ENCODE data around the gene PLCH1. TPM values are rescaled to one million over a fixed set of nuclear protein-coding genes. Genes with fewer than 3 reads are reported as not detected.

Gene PLCH1
- polyA plus RNA-seq, 6 donors from 2014 or later: not detected

DNA sequence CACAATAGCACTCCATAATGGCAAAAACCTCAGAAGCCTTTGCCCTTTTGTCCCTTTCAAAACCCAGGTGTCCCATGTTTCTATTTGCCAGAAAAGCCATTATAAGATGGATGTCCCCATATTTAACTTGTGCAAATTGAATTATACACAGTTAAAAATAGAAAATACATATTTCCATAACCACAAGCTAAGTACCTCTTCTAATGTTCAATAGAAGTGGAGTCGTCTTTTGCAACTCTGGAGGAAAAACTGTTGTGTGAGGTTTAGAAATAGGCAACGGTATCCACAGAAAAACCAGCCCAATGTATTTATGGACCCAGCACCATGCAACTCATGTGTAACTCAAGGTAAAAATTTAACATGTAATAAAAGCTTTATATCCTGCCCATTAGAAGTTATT, 367.8 kb downstream of the PLCH1 start:
- H3K27ac Mint-ChIP-seq: no peak overlapping the region

DNA sequence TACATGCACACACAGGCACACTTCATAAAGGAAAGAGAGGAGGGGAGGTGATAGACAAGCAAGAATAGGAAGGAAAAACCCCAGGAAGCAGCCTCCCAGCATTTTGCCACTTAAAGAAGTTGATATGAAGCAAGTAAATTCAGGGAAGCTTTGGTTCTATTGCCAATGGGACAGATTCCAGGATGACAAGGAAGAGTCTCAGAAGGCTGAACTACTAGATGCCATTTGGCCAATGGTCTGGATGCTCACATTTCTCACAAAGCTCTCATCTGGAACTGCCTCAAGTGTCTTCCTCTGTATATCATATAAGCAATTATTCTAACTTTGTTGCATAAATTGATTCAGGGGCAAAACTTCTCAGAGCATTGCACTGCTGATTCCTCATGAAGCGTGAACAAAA, 372.6 kb downstream of the PLCH1 start:
- DNase-seq: no peak
- Mint-ChIP-seq H3K36me3 (no peaks in the 10 kb centered on the region), H3K4me1 (peaks cover 0 to 11% (median 0%) of the 10 kb centered on the region in 3 donors), H3K4me3 (no peak overlapping the region), H3K9me3 (peaks cover 0 to 4% (median 0%) of the 10 kb centered on the region in 7 donors), H3K27ac (no peak overlapping the region), H3K27me3 (no peaks in the 10 kb centered on the region)
- ATAC-seq (ENCODE audit: low read depth in 2 of 2): no peak

More for the DNA sequence above, 367.8 kb downstream of the PLCH1 start:
- DNase-seq (no peak), ATAC-seq (ENCODE audit: low read depth in 2 of 2) (no peak)
- H3K36me3 Mint-ChIP-seq: no peaks in the 10 kb centered on the region
- H3K4me1 Mint-ChIP-seq: no peaks in the 10 kb centered on the region
- H3K9me3 Mint-ChIP-seq: no peaks in the 10 kb centered on the region
- no peaks in the 10 kb centered on the region for H3K27me3 Mint-ChIP-seq
- no peak overlapping the region for H3K4me3 Mint-ChIP-seq

GRCh38 chr3:155370764-155371503, 373.9 kb downstream of the PLCH1 start:
- Mint-ChIP-seq H3K27me3 (no peaks in the 10 kb centered on the region), H3K4me1 (peaks cover 0 to 11% (median 0%) of the 10 kb centered on the region in 3 donors), H3K36me3 (no peaks in the 10 kb centered on the region), H3K9me3 (peaks cover 0 to 7% (median 2%) of the 10 kb centered on the region in 7 donors), H3K4me3 (no peak overlapping the region), H3K27ac (no peak overlapping the region)
- ATAC-seq (ENCODE audit: low read depth in 2 of 2) (no peak), DNase-seq (no peak)

- no peak overlapping the region for H3K27ac Mint-ChIP-seq
- H3K4me1 Mint-ChIP-seq: peaks cover 0 to 11% (median 0%) of the 10 kb centered on the region in 3 donors
- ATAC-seq (ENCODE audit: low read depth in 2 of 2) (no peak), DNase-seq (no peak)
- H3K27me3 Mint-ChIP-seq: no peaks in the 10 kb centered on the region
- H3K4me3 Mint-ChIP-seq: no peak overlapping the region
- H3K9me3 Mint-ChIP-seq: peaks cover 0 to 12% (median 5%) of the 10 kb centered on the region in 7 donors
- peaks cover 0 to 1% of the 10 kb centered on the region in 2 donors for H3K36me3 Mint-ChIP-seq
Measured at GRCh38 chr3:155370198-155370597, 374.7 kb downstream of the PLCH1 start.

GRCh38 chr3:155369735-155370134, 375.1 kb downstream of the PLCH1 start:
- Mint-ChIP-seq H3K9me3 (peaks cover 0 to 17% (median 10%) of the 10 kb centered on the region in 7 donors), H3K4me3 (no peak overlapping the region), H3K27me3 (no peaks in the 10 kb centered on the region), H3K4me1 (peaks cover 0 to 11% (median 0%) of the 10 kb centered on the region in 3 donors), H3K27ac (no peak overlapping the region), H3K36me3 (peaks cover 0 to 6% of the 10 kb centered on the region in 2 donors)
- no peak for DNase-seq
- no peak for ATAC-seq (ENCODE audit: low read depth in 2 of 2)

DNA sequence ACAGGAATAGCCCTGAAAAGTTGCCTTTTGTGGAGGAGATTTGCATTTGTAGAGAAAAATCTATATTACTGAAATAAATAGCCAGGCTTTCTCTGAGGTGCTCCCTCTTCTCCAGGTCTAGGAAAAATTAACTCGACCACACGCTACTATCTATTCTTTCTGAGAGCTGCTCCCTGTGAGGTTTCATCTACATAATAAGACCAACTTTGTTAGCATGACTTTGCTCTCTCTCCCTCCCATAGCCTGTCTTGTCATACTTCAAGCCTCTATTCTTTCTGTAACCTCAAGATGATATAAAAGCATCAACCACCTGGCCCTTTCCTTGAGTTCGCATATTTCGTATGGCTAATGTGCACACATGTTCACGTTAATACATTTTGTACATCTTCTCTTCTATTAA, 375.6 kb downstream of the PLCH1 start:
- DNase-seq (no peak), ATAC-seq (ENCODE audit: low read depth in 2 of 2) (no peak)
- H3K4me3 Mint-ChIP-seq: no peak overlapping the region
- peaks cover 3 to 7% of the 10 kb centered on the region in 2 donors for H3K36me3 Mint-ChIP-seq
- peaks cover 2 to 22% (median 13%) of the 10 kb centered on the region in 7 donors for H3K9me3 Mint-ChIP-seq
- no peaks in the 10 kb centered on the region for H3K27me3 Mint-ChIP-seq
- peaks cover 0 to 11% (median 0%) of the 10 kb centered on the region in 3 donors for H3K4me1 Mint-ChIP-seq
- no peak overlapping the region for H3K27ac Mint-ChIP-seq

DNA sequence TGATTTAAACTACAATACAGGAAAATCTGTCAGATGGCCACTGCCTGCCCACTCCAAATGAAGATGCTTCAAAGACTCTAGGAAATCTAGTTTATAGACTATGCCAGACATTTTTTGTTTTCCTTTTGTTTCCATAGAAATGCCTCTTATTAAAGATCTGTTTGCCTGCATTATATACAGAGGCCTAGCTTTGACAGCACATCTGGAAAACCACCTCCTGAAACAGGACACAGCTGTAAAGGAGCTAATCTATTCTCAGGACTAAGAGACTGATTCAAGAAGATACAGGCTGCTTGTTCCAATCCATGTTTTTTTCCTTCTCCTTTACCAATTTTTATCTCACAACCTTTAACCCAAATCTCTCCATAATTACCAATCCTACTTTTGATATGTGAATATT, 376.1 kb downstream of the PLCH1 start:
- Mint-ChIP-seq H3K9me3 (peaks cover 4 to 26% (median 16%) of the 10 kb centered on the region in 7 donors), H3K36me3 (peaks cover 7% of the 10 kb centered on the region in 2 donors), H3K27ac (peak overlapping the region in 1 of 6 donors; percentile 11), H3K4me1 (peaks cover 0 to 11% (median 0%) of the 10 kb centered on the region in 3 donors), H3K27me3 (no peaks in the 10 kb centered on the region), H3K4me3 (no peak overlapping the region)
- DNase-seq (no peak), ATAC-seq (ENCODE audit: low read depth in 2 of 2) (no peak)

DNA sequence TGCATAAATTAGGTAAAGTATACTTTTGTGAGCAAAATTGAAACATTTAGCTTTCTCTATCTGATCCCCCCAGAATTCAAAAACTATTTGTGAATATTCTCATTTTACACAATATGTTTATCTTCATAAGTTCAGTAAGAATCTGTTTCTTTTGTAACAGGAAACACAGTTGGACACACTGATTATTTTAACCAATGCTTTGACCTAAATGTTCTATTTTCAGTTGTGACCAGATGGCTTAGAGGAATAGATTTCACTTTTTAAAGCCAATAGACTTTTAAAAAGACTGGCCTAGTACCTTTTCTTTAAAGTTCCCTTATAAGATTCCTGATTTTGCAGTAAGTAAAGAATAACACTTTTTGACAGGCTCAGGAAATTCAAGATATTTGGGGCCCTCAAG, 377.4 kb downstream of the PLCH1 start:
- H3K27me3 Mint-ChIP-seq: no peaks in the 10 kb centered on the region
- H3K27ac Mint-ChIP-seq: peak overlapping the region in 2 of 6 donors; percentile 11 to 65
- DNase-seq (no peak), ATAC-seq (ENCODE audit: low read depth in 2 of 2) (no peak)
- H3K4me3 Mint-ChIP-seq: peak overlapping the region in 1 of 8 donors; percentile 30
- peaks cover 4 to 37% (median 17%) of the 10 kb centered on the region in 7 donors for H3K9me3 Mint-ChIP-seq
- H3K4me1 Mint-ChIP-seq: peaks cover 0 to 11% (median 0%) of the 10 kb centered on the region in 3 donors
- peaks cover 7% of the 10 kb centered on the region in 2 donors for H3K36me3 Mint-ChIP-seq

DNA sequence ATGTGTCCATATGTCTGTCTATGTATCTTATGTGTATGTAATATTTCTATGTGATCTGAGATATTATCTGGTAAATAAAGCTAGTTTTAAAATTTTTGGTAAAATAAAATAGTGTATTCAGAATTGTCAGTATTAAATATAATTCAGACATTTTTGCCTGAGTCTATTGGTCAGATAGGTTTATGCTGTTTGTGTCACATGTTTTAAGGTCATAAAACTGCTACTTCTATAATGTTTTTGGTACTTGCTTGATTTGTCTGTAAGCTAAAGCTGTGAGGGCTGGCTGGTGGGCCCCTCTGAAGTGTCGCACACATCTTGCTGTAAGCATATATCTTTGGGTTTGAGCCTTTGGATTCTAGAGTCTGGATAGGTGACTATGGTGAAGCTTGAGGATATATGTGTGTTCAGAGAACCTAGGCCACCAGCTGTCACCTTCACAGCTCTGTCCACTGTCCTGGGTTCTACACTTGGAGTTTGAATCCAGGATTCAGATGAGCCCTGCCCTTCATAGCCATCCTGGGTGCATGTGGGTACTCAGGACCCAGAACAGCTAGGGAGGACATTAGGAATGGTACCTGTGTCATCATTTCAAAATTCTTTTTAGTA, 379.6 kb downstream of the PLCH1 start:
- no peak for DNase-seq
- ATAC-seq (ENCODE audit: low read depth in 2 of 2): no peak
- Mint-ChIP-seq H3K4me1 (peaks cover 0 to 8% (median 0%) of the 10 kb centered on the region in 3 donors), H3K4me3 (peak overlapping the region in 1 of 8 donors; percentile 48), H3K36me3 (peaks cover 7% of the 10 kb centered on the region in 2 donors), H3K9me3 (peaks cover 4 to 37% (median 17%) of the 10 kb centered on the region in 7 donors), H3K27me3 (no peaks in the 10 kb centered on the region), H3K27ac (no peak overlapping the region)

GRCh38 chr3:155364492-155364891, 380.4 kb downstream of the PLCH1 start:
- DNase-seq: no peak
- H3K4me1 Mint-ChIP-seq: peaks cover 0 to 8% (median 0%) of the 10 kb centered on the region in 3 donors
- H3K36me3 Mint-ChIP-seq: peaks cover 7% of the 10 kb centered on the region in 2 donors
- no peak overlapping the region for H3K4me3 Mint-ChIP-seq
- H3K27ac Mint-ChIP-seq: no peak overlapping the region
- peaks cover 4 to 37% (median 19%) of the 10 kb centered on the region in 7 donors for H3K9me3 Mint-ChIP-seq
- H3K27me3 Mint-ChIP-seq: no peaks in the 10 kb centered on the region
- ATAC-seq (ENCODE audit: low read depth in 2 of 2): no peak

DNA sequence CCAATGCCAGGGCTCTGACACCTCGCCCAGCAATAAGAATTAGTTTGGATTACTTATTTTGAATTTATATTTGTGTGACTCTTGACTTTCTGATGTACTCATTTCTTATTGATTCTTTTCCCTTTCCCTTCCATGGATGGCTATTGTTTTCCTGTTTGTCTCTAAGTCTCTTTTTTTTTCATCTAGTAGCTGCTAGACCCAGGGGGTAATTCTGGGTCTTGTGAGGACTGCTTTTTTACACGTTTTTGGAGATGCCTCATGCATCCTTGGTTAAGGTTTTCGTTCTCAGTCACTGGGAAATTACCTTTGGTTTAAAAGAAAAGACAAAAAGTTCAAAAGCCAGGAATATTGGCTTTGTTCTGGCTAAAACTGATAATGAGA, 381.2 kb downstream of the PLCH1 start:
- Mint-ChIP-seq H3K27ac (no peak overlapping the region), H3K27me3 (no peaks in the 10 kb centered on the region), H3K36me3 (peaks cover 7% of the 10 kb centered on the region in 2 donors), H3K9me3 (peaks cover 4 to 37% (median 19%) of the 10 kb centered on the region in 7 donors), H3K4me1 (peaks cover 0 to 8% (median 0%) of the 10 kb centered on the region in 3 donors), H3K4me3 (no peak overlapping the region)
- ATAC-seq (ENCODE audit: low read depth in 2 of 2): no peak
- DNase-seq: no peak

- peaks cover 0 to 3% (median 0%) of the 10 kb centered on the region in 3 donors for H3K4me1 Mint-ChIP-seq
- no peak for ATAC-seq (ENCODE audit: low read depth in 2 of 2)
Measured at GRCh38 chr3:155362808-155363689, 381.8 kb downstream of the PLCH1 start.

DNA sequence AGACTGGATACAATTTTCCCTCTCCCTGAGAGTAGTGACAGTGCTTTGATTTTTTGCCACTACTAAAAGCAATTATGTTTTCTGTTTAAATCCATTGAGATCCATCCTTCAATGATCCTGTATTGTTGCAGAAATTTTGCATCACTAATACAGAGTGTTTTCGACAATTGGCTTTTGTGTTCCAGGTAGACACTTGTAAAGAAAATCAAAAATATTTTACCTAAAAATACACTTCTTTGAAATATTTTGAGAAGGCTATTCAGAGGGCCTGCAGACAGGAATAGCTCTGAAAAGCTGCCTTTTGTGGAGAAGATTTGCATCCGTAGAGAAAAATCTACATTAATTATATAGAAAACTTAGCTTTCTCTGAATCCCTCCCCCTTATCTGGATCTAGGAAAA, 384.6 kb downstream of the PLCH1 start:
- Mint-ChIP-seq H3K9me3 (peaks cover 4 to 26% (median 12%) of the 10 kb centered on the region in 7 donors), H3K36me3 (peaks cover 6 to 7% of the 10 kb centered on the region in 2 donors), H3K27ac (no peak overlapping the region), H3K27me3 (no peaks in the 10 kb centered on the region), H3K4me1 (no peaks in the 10 kb centered on the region), H3K4me3 (no peak overlapping the region)
- ATAC-seq (ENCODE audit: low read depth in 2 of 2) (no peak), DNase-seq (no peak)

More at GRCh38 chr3:155362808-155363689, 381.8 kb downstream of the PLCH1 start:
- Mint-ChIP-seq H3K36me3 (peaks cover 7% of the 10 kb centered on the region in 2 donors), H3K27ac (no peak overlapping the region), H3K9me3 (peaks cover 4 to 33% (median 19%) of the 10 kb centered on the region in 7 donors), H3K4me3 (no peak overlapping the region), H3K27me3 (no peaks in the 10 kb centered on the region)
- DNase-seq: no peak

All from naive B cell (primary cell).